DMS 273 (cell line): ENCODE data around the gene PCSK6.
A peak's percentile ranks its signal among the peaks of the same experiment; 100 is the strongest.
"Not testable (repeated sequence)": the region's sequence is repeated elsewhere in the genome, so short reads cannot be mapped to it uniquely, and the experiment has no call there.

Experiments used
- DNase-seq: peaks from one replicate; lab custom pipeline; 2025; ENCODE audit not compliant: unreplicated experiment; lab: John Stamatoyannopoulos, UW

Gene PCSK6

DNA sequence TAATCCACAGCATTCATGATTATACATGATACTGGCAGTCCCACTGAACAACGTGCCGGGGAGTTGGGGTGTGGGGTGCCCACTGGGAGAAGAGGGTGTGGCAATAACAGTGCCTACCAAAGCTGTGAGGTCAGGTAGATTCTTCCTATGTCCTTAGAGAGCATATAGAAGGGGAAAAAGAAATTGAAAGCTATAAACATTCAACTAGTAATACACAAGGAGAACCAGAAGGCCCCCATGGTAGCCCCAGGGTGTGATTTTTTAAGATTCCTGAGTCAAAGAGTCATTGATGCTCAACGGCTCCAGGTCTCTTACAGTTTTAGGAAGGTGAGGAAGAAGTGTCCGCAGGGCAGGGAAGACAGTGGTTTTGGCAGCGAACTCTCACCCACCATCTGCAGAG, 25.8 kb downstream of the PCSK6 start:
- not testable (repeated sequence) for DNase-seq

DNA sequence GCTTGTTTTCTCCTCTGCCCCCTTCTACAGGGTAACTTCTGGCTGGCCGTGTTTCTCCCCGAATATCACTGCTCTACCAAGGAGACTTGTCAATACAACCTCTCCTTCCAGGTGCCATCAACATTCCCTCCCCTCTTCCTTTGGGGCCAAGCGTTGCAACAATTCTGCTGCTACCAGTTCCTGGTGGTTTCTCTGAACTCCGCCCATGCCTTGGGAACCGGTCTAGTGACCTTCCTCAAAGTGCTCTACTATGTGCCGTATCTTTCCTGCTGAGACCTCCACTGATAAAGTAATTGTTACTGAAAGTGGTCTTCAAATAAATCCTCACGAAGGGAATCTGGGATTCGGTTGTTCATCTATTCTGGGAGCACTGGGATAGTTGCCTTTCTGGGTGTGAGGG, 26.2 kb downstream of the PCSK6 start:
- no peak for DNase-seq

DNA sequence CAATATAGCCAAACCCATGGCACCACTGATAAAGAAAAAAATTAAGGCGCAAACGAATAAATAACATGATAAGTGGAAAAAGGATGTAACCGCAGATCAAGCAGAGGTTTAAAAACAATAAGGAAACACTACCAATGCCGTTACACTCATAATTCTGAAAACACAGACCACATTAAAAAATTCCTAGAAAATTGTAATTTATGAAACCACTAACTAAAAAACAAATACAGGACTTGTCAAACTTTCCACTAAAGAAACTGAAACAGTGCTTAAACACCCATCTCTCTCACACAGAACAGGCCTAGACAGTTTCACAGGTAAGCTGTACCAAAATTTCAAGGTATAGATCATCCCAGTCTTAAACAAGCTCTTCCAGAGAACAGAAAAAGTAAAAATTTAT, 28.4 kb downstream of the PCSK6 start:
- DNase-seq = no peak

DNA sequence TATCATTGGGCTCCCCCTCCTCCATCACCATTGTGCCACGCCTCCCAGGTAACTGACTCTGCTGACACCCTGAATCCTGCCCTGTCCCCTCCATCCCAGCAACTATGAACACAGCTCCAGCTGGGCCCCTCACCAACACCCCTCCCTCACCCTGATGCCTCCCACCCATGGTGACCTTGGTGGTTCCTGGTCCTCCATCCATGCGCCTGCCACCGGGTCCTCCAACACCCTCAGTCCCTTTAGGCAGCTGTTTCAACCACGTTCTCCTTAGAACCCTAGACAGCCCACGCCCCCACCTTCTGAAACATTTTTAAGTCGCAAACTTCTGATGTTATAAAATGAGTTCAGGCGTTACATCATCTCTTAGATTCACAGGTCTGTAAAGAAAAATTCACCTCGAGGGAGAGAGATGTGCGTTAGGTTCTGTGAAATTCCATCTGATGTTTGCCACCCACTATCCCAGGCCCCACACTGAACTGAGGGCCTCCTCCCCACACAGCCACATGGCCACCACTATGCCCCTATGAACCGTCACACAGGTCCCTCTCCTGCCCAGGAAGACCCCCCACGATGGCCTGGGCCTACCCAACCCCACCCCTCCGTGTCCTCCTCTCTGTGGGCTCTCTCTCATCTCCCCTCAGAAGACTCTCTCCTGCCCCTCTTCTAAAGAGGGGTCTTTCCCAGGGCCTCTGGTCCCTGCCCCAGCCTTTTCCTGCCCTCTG, 29.8 kb downstream of the PCSK6 start:
- no peak for DNase-seq

DNA sequence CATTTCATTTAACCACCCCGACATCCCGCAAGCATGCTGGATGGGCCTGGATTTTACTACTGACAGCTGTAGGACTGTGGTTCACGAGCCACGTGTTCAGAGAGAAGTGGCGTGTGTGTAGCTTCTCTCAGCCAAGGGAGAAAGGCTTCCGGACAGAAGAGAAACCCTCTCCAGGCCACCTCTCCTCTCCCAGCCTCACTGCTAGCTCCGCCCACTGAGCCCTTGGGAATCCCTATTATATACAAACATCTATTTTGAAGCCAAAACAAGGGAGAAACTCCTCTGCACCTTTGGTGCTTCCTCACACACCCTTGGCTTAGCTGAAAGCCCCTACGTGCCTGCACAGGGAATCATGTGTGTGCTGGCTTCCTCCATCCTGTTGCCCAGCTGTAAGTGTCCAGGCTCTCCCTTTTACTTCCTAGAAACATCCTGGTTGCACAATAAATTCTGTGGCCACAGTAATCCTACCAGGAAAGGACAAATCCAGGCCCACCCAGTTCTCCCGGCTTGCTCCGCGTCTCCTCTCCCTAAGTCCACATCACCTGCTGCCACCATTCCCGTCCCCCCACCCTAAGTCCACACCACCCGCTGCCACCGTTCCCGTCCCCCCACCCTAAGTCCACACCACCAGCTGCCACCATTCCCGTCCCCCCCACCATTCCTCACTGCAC, 30.5 kb downstream of the PCSK6 start:
- DNase-seq = peak; percentile 57

DNA sequence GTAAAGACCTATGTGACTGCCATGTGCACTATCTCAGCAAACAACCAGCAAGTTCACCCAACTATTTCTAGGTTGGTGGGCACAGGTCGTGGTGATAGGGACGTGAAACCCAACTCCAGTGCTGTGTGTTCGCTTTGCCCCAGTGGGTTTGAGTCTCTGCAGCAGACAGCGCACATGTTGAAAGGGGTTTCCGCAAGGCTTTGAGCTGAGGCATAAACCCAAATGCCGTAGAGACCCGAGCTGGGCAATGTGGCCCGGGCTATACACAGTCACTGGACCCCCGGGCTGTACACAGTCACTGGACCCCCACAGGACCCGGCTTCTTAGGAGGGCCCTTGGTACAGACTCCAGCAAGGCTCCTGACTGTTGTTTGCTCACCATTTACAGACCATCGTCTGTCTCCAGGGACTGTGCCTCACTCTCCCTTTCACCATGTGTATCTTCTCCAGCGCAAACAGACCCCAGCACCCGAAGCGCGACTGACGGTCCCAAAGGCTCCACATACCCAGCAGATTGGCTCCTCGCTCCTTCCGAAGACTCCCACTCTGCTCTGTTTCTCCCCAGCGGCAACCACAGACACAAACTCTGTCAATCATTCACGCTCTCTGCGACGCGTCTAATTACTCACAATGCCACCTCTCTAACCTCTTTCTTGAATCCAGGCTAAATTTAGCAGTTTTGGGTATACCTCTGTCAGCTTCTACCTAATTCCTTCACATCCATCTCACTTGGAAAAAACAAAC, 31.2 kb downstream of the PCSK6 start:
- peak; percentile 81 for DNase-seq

DNA sequence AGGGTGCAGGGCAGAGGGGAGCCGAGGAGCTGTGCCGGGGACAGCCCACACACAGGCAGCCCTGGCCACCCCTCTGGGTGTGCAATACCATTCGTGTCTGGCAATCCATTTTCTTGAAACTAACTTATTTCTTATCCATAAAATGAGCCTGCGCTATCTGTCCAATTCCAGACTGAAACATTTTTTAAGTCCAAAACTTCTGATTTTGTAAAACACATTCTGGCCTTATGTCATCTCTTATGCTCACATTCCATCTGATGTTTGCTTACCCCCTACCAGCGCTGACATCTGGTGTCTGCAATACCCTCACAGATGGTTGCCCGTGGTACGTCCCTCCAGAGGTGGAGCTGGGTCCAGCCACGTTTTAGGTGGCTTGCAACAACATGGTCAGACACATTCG, 31.8 kb downstream of the PCSK6 start:
- peak; percentile 92 for DNase-seq

DNA sequence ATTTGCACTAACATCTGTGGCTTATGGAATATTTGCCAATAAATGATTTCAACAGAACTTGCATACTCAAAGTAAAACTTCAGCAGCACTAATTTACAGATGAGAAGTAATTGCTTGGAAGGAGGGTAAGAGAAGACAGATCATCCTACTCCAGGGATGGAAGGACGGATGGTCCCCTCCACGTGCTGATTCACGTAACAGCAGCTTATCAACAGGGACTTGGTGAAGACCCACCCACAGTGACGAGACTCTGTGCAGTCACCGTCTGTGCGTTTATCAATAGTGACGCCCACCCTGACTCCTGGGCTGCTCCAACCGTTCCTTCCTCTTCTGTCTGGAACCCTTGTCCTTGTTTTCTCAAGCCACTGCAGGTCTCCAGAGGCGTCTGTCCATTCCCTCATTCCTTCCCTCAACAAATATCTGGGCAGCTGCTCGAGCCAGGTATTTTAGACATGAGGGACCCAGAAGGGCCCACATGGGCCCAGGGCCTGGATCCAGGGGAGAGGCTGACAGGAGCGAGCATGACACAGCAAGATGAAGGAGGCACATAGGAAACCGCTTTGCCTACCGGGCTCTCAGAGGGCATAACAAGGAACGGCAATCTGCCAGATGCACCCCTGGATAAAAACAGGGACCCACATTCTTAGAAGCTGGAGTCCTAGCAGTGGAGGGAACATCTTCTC, 33.3 kb downstream of the PCSK6 start:
- DNase-seq = peak; percentile 20

DNA sequence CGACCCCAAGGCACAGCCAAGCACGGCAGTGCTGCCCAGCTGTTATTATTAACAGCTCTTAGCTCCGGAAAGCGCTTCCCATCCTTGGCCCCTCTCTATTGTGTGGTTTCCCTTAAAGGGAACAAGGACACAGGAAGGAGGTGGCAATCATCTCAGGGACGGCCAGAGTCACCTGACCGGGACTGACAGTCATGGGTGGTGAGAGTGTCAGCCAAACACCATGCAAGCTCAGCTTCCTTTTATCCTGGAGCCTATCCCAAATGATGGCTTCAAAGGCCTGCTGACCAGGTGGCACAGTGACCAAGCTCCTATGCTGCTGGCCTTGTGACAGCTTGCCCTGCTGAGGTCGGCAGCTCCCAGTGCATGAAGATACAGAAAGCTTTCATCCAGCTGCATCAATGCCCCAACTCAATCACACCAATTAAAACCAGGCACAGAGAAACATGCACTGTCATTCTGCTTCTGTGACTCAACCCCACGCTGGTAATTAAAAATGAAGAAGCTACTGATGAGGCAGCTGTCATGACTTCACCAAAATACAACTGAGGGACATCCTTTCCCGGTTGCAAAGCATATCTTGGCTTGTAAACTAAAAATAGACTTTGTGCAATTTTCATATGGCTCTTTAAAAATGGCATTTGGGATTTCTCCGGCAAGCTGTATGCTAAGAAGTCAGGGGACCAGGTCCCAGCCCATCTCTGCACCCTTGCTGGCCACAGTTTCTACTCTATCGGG, 34.0 kb downstream of the PCSK6 start:
- peak; percentile 60 for DNase-seq

DNA sequence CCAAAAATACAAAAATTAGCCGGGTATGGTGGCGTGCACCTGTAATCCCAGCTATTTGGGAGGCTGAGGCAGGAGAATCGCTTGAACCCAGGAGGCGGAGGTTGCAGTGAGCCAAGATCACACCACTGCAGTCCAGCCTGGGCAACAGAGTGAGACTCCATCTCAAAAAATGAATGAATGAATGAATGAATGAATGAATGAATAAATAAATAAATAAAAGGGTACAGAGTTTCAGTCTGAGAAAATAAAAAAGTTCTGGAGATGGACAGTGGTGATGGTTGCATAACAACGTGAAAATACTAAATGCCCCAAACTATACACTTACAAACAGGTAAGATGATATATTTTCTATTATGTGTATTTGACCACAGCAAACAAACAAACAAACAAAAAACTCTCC, 34.7 kb downstream of the PCSK6 start:
- DNase-seq = not testable (repeated sequence)

DNA sequence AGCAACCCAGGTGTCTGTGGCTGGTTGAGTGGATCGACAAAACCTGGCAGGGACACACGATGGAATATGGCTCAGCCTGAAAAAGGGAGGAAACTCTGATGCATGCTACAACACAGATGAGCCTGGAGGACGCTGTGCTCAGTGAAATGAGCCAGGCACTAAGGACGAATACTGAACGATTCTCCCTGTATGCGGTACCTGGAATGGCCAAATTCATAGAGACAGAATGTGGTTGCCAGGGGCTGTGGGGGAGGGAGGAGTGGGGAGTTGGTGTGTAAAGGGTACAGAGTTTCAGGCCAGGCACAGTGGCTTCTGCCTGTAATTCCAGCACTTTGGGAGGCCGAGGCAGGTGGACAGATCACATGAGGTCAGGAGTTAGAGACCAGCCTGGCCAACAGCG, 35.1 kb downstream of the PCSK6 start:
- DNase-seq = no peak

DNA sequence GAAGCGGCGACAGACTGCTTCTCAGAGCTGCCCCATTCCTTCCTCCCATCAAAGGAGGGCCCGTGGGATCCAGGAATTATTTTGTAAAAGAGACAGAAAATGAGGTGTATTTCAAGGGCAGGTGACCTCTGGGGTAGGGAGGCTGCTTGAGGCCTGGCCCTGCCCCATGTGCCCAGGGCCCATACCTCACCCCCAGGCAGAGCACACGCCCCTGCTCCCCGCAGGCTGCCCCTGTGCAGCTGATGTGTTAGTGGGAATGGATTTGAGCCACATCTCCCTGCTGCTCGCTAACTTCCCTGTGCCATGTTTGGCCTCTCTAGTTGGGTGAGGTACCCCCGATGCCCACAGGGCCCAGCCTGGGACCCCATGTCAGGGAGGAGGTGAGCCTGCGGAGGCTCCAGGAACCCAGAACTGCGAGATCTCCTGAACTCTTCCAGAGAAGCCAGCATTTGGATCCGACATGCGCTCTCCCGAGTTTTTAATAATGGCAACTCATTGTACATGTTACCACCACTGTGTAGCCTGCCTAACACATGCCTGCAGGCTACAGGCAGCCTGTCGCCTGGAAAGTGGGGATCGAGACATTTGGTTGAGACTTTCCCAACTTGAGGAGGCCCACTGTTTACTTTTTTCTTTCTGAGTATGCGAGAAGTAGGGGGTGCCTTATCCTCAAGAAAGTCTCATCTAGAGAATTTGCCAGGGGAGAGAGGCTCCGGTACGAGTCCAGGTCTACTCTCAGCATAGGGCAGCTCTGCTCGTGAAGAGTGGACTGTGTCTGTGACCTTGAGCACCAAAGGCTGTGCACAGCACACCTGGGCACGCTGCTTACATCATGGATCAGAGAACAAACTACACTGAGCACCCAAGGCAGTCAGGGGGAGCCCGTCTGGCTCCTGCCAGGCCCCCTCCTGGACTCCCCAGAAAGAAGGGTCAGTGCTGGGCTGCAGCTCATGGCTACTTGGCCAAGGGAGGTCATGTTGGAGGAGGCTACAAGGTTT, 36.1 kb downstream of the PCSK6 start:
- no peak for DNase-seq

DNA sequence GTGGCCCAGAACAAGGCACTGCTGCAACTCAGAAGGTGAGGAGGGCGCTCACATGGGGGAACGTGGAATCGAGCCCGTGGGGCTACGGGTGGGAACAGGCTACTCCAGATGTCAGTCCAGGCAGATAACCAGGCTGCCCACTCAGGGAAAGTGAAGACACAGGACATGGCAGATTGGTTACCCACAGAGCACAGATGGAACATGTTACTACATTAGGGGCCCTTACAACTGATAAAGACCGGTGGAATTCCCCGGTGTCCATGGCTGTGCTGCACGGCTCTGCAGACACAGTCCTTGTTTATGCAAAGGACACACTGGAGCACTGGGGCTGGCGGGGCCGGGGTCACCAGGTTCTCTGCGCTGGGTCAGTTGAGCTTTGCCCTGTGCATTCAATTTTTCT, 36.9 kb downstream of the PCSK6 start:
- no peak for DNase-seq

DNA sequence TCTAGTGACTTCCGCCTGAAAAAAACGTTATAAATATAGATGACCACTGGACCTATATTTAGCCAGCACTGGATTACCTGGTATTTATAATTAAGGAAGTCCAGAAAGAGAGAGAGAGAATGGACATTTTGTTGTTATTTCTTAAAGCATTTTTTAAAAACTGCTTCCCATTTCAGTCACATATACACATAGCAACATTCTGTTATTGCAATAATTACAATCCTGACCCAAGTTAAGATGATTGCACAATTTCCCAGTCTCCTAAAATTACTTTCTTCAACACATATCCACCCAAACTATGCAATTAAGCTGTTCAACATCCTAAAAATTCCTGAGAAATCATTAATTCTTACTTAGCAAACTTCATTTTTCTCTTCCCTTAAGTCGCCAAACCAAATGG, 37.7 kb downstream of the PCSK6 start:
- no peak for DNase-seq

DNA sequence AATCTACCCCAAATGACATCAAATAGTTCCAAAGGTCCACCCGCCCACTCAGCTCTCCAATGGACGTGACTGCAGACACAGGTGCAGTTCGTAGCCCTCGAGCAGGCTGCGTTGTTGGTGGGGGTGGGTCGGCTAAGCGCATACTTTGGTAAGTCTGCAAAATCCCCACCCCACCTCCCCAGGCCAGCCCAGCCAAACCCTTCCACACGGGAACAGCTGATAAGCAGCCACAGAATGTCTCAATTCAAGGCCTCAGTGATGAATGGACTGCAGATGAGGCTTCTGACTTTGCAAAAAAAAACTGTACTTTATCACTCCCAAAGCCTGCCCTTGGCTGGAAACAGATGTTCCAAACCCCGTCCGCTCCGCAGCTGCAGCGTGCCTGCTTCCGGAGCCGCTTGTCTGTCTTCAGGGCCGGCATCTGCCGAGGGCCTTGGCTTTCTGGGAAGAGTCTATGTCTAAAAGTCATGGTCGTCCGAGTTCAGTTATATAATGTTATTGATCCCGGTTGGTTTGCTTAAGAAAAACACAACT, 38.2 kb downstream of the PCSK6 start:
- DNase-seq = peak; percentile 76

DNA sequence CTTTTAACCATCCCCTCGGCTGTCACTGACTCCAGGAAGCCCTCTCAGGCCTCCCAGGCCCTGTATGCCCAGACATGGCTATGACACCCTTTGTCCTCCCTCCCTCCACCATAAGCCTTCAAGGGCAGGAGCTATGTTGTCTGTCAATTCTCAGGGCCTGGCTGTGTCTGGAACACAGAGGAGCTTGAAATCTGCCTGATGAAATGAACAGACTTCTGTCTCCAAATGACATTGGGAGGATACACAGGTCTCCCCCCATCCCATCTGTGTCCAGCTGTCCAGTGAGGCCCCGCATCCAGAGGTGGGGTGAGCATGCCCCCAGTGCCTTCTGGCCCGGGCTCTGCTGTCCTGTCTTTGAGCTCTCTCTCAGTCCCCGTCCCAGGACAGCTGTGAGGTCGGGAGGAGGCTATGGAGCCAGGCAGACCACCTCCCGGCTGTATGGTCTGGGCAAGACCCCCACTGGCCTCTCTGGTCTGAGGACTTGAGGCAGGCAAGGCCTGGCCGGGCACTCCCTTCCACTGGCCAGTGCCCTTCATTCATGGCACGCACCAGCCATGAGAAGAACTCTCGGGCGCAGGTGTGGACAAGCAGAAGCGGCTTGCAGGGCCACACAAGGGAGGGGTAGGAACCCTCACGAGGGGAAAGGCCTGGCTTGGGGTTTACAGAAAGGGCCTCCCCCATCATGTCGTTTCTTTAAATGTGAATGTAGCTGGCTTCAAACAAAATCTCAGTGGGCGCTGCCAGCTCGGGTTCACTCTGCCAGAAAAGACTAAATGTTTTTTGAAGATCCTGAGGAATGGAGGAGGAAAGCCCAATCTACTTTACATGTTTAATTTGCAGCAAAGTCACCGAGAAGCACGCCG, 38.9 kb downstream of the PCSK6 start:
- no peak for DNase-seq

DNA sequence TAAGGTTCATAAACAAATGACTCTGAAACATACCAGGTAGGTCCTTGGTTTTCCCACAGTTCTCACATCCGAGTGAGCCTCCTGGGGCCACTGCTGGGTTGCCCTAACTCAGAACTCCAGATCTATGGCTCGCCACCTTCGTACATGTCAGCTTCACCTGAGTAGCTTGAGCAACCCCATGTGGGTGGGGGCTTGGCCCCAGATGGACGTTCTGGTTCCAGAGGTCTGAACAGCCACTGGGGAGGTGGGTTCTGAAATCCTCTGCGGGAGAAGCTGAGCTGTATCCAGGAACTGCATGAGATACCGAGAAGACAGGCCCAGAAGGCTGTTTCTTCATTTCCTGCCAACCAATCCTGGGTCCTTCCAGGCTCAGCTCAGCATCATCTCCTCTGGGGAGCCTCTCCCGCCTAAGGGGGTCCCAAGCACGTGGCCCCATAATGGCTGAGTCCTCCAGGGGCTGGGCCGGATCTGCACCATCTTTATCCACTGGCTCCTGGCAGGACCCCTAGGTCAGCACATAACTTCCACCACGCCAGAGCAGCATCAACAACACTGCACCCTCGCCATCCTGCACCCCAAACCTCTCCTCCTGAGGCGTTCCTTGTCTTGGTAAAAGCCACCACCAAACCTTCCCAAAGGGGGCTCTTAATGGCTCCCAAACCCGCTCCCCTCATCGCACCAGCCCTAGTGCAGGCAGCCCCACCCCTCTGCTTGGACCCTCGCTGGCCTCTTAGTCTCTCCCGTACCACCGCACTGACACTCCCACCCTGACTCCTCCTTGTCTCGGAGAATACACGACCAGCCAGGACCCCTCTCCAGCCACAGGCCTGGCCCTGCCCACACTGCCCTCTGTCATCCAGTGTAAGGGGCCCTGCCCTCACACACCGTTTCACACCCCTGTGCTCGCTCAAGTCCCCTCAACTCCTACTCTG, 39.8 kb downstream of the PCSK6 start:
- no peak for DNase-seq
